ENCODE data around the gene SLC9C1. TPM values are rescaled to one million over a fixed set of nuclear protein-coding genes. Genes with fewer than 3 reads are reported as not detected.

The SLC9C1 gene
- total RNA-seq, 2 experiments from 2014 or later, result not detected

DNA sequence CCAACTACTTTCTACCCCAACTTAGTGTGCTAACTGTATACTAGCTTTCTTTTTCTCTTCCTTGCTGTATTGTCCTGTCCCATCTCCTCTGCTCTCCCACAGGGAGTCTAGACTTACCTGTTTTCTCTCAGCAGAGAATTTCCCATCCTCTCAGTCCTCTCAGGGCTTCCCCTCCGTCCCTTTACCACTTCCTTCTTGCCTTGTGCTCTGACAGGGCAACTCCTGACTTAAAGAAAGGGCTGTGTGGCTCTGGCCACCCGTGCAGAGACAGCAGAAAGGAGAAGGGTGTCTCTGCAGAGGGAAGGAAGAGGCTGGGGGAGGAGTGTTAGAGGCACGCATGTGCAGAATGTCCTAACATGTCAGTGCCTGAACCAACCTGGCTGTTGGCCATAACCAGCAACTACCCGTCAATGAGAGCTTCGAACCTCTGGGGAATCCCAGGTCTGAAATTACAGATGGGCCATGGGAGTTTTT is 161.0 kb downstream of the SLC9C1 start, which contains the start of gene GCSAM:
Gene GCSAM (minus strand): TSS at position 274 of the 474 bp plus-strand sequence. CDS start 128 bp downstream, at position 146.
- POLR2A ChIA-PET, result interaction anchor here (0.7 to 0.9 kb wide), 2 partner anchors 132 to 168 kb away, joined by 4 read pairs; no protein-coding TSS in a partner anchor
- Mint-ChIP-seq H3K27ac (peak within 1 kb of the TSS; percentile 96), H3K4me3 (peak within 1 kb of the TSS; percentile 88), H3K27me3 (no peaks in the 10 kb centered on the region), H3K4me1 (ENCODE audit: low read depth) (peaks cover 80% of the 10 kb centered on the region), H3K36me3 (ENCODE audit: low read depth) (peaks cover 1% of the 10 kb centered on the region), H3K9me3 (no peaks in the 10 kb centered on the region)
- DNase-seq (peak; percentile 83), ATAC-seq (peak; percentile 83)
- CTCF ChIA-PET, result interaction anchor here (0.7 to 2.5 kb wide), 7 partner anchors 14 to 201 kb away, joined by 3 to 9 read pairs (median 4); partner anchors contain the start of gene CD200
- intact Hi-C loops (cut with micrococcal nuclease), result loop anchor here (10.0 kb wide), 1 partner anchor 162 kb away; the partner anchor contains the start of gene SLC9C1
- TF ChIP-seq, protein P1, sequence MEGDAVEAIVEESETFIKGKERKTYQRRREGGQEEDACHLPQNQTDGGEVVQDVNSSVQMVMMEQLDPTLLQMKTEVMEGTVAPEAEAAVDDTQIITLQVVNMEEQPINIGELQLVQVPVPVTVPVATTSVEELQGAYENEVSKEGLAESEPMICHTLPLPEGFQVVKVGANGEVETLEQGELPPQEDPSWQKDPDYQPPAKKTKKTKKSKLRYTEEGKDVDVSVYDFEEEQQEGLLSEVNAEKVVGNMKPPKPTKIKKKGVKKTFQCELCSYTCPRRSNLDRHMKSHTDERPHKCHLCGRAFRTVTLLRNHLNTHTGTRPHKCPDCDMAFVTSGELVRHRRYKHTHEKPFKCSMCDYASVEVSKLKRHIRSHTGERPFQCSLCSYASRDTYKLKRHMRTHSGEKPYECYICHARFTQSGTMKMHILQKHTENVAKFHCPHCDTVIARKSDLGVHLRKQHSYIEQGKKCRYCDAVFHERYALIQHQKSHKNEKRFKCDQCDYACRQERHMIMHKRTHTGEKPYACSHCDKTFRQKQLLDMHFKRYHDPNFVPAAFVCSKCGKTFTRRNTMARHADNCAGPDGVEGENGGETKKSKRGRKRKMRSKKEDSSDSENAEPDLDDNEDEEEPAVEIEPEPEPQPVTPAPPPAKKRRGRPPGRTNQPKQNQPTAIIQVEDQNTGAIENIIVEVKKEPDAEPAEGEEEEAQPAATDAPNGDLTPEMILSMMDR (IDR thresholded peaks at IDR 0.05), result no peak

- CTCF ChIA-PET, result interaction anchor here (0.7 to 2.5 kb wide), 6 partner anchors 14 to 201 kb away, joined by 3 to 9 read pairs (median 5); partner anchors contain the start of gene CD200
- peaks cover 3% of the 10 kb centered on the region for H3K36me3 Mint-ChIP-seq (ENCODE audit: low read depth)
- TF ChIP-seq, protein P1 (IDR thresholded peaks at IDR 0.05), result no peak
- POLR2A ChIA-PET, result interaction anchor here (0.7 to 0.9 kb wide), 2 partner anchors 132 to 169 kb away, joined by 4 read pairs; no protein-coding TSS in a partner anchor
- H3K27me3 Mint-ChIP-seq, result no peaks in the 10 kb centered on the region
- DNase-seq (no peak), ATAC-seq (no peak)
- H3K9me3 Mint-ChIP-seq, result no peaks in the 10 kb centered on the region
- H3K27ac Mint-ChIP-seq, result peak overlapping the region; percentile 96
- intact Hi-C loops (cut with micrococcal nuclease), result loop anchor here (10.0 kb wide), 1 partner anchor 162 kb away; the partner anchor contains the start of gene SLC9C1
- peak overlapping the region; percentile 88 for H3K4me3 Mint-ChIP-seq
- H3K4me1 Mint-ChIP-seq (ENCODE audit: low read depth), result peaks cover 84% of the 10 kb centered on the region
These were observed 161.5 kb downstream of the SLC9C1 start for GRCh38 chr3:112132554-112132953.

DNA sequence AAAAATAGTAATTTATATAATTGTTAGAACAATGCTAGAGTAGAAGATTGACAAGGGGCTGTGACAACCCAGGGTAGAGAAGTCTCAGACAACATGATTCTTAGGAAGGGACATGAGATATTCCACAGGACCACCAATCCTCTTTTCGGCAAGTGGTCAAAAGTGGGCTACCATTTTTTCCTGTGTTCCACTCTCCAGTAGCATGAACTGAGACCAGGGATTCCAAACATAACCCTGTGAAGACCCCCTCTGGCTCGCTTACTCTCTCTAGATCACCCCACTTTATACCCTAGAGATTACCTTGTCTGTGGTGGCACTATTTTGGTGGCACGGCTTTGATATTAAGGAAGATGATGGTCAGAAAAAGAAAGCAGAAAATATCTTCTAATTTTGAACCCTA is 161.9 kb downstream of the SLC9C1 start:
- TF ChIP-seq, protein P1 (IDR thresholded peaks at IDR 0.05), result no peak
- H3K27ac Mint-ChIP-seq, result peak overlapping the region; percentile 96
- intact Hi-C loops (cut with micrococcal nuclease), result loop anchor here (10.0 kb wide), 1 partner anchor 163 kb away; the partner anchor contains the start of gene SLC9C1
- DNase-seq, result no peak
- CTCF ChIA-PET, result interaction anchor here (1.2 to 2.5 kb wide), 3 partner anchors 15 to 202 kb away, joined by 6 to 9 read pairs (median 6); partner anchors contain the start of gene CD200
- peaks cover 3% of the 10 kb centered on the region for H3K36me3 Mint-ChIP-seq (ENCODE audit: low read depth)
- H3K4me3 Mint-ChIP-seq, result peak overlapping the region; percentile 88
- no peaks in the 10 kb centered on the region for H3K9me3 Mint-ChIP-seq
- H3K4me1 Mint-ChIP-seq (ENCODE audit: low read depth), result peaks cover 83% of the 10 kb centered on the region
- ATAC-seq, result no peak
- no peaks in the 10 kb centered on the region for H3K27me3 Mint-ChIP-seq
- POLR2A ChIA-PET, result interaction anchor here (0.9 kb wide), 1 partner anchor 132 kb away, joined by 4 read pairs; no protein-coding TSS in a partner anchor

GRCh38 chr3:112131111-112131510 is 162.9 kb downstream of the SLC9C1 start:
- Mint-ChIP-seq H3K27ac (peak overlapping the region; percentile 64), H3K4me1 (ENCODE audit: low read depth) (peaks cover 85% of the 10 kb centered on the region), H3K9me3 (no peaks in the 10 kb centered on the region), H3K36me3 (ENCODE audit: low read depth) (peaks cover 6% of the 10 kb centered on the region), H3K4me3 (peak overlapping the region; percentile 56), H3K27me3 (no peaks in the 10 kb centered on the region)
- CTCF ChIA-PET, result interaction anchor here (0.6 to 1.7 kb wide), 2 partner anchors 19 to 774 kb away, joined by 3 to 6 read pairs; no protein-coding TSS in a partner anchor
- POLR2A ChIA-PET, result interaction anchor here (0.6 kb wide), 1 partner anchor 197 kb away, joined by 3 read pairs; no protein-coding TSS in a partner anchor
- TF ChIP-seq, protein P1 (IDR thresholded peaks at IDR 0.05), result no peak
- intact Hi-C loops (cut with micrococcal nuclease), result loop anchor here (10.0 kb wide), 1 partner anchor 164 kb away; the partner anchor contains the start of gene SLC9C1
- DNase-seq, result no peak
- ATAC-seq, result no peak

DNA sequence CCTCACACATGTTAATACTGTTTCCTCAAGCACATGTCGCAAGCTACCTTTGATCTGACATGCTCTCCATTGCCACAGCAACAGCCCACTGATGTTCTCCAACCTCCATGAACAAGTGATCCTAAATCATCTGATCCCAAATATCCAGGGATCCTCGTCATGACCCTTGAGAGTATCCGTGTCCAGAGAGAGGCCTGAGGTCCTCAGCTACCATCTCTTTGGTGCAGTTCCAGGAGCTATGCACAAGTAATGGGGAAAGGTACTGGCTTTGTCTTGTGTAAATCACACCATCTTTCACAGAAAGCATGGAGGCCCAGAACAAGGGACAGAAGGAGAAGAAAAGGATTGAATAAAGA is 163.4 kb downstream of the SLC9C1 start:
- Mint-ChIP-seq H3K27ac (peak overlapping the region; percentile 71), H3K9me3 (no peaks in the 10 kb centered on the region), H3K27me3 (no peaks in the 10 kb centered on the region), H3K36me3 (ENCODE audit: low read depth) (peaks cover 8% of the 10 kb centered on the region), H3K4me1 (ENCODE audit: low read depth) (peaks cover 84% of the 10 kb centered on the region), H3K4me3 (no peak overlapping the region)
- DNase-seq (no peak), ATAC-seq (no peak)
- POLR2A ChIA-PET, result no interaction called here
- intact Hi-C loops (cut with micrococcal nuclease), result loop anchor here (10.0 kb wide), 1 partner anchor 164 kb away; the partner anchor contains the start of gene SLC9C1
- CTCF ChIA-PET, result interaction anchor here (1.7 kb wide), 1 partner anchor 19 kb away, joined by 6 read pairs; no protein-coding TSS in a partner anchor
- TF ChIP-seq, protein P1 (IDR thresholded peaks at IDR 0.05), result no peak

All from activated CD8-positive, alpha-beta T cell treated with anti-CD3 and anti-CD28 coated beads for 36 hours (primary cell).